Parathyroid adenoma (tissue), 2 donors: Measurements from ENCODE around the gene STIM1.
A peak's percentile ranks its signal among the peaks of the same experiment; 100 is the strongest.
"Not testable (repeated sequence)": the region's sequence is repeated elsewhere in the genome, so short reads cannot be mapped to it uniquely, and the experiment has no call there.

Experiments
- H2AFZ ChIP-seq: fragments of 300-600 bp; sonication (generic); one replicate; pipeline ENCODE4 v1.7.0; 2017; ENCODE audit warnings: antibody characterized with exemption, mild to moderate bottlenecking
- H3K27ac ChIP-seq: fragments of 300-600 bp; sonication (generic); one replicate; pipeline ENCODE4 v1.7.0; 2017
- H3K27me3 ChIP-seq: fragments of 300-600 bp; sonication (generic); one replicate; pipeline ENCODE4 v1.7.0; 2017; ENCODE audit warnings: low read length; ENCODE audit not compliant: control insufficient read depth, insufficient read depth
- H3K36me3 ChIP-seq: fragments of 300-600 bp; sonication (generic); one replicate; pipeline ENCODE4 v1.7.0; 2017; ENCODE audit warnings: low read length; ENCODE audit not compliant: control insufficient read depth, insufficient read depth
- H3K4me1 ChIP-seq: fragments of 300-600 bp; sonication (generic); one replicate; pipeline ENCODE4 v1.7.0; 2017; ENCODE audit warnings: control low read depth
- H3K4me2 ChIP-seq: fragments of 300-600 bp; sonication (generic); one replicate; pipeline ENCODE4 v1.7.0; 2017; ENCODE audit warnings: low read length
- H3K4me3 ChIP-seq: fragments of 300-600 bp; sonication (generic); one replicate; pipeline ENCODE4 v1.7.0; 2017; ENCODE audit warnings: low read depth, low read length
- H3K79me2 ChIP-seq: fragments of 300-600 bp; sonication (generic); one replicate; pipeline ENCODE4 v1.7.0; 2017; ENCODE audit warnings: control low read depth
- H3K9ac ChIP-seq: fragments of 300-600 bp; sonication (generic); one replicate; pipeline ENCODE4 v1.7.0; 2017; ENCODE audit warnings: mild to moderate bottlenecking
- H3K9me3 ChIP-seq: fragments of 300-600 bp; sonication (generic); one replicate; pipeline ENCODE4 v1.7.0; 2017; ENCODE audit warnings: low read length; ENCODE audit not compliant: control insufficient read depth
- TF ChIP-seq, protein P1 (sequence below): fragments of 300-600 bp; sonication (generic); IDR thresholded peaks from one replicate; pipeline ENCODE4 v1.7.0; 2017; ENCODE audit warnings: antibody characterized with exemption, mild to moderate bottlenecking
- donor health status: primary hyperparathyroidism.

The STIM1 gene

GRCh38 chr11:3857628-3858027 is 2.2 kb downstream of the STIM1 start:
- TF ChIP-seq, protein P1, sequence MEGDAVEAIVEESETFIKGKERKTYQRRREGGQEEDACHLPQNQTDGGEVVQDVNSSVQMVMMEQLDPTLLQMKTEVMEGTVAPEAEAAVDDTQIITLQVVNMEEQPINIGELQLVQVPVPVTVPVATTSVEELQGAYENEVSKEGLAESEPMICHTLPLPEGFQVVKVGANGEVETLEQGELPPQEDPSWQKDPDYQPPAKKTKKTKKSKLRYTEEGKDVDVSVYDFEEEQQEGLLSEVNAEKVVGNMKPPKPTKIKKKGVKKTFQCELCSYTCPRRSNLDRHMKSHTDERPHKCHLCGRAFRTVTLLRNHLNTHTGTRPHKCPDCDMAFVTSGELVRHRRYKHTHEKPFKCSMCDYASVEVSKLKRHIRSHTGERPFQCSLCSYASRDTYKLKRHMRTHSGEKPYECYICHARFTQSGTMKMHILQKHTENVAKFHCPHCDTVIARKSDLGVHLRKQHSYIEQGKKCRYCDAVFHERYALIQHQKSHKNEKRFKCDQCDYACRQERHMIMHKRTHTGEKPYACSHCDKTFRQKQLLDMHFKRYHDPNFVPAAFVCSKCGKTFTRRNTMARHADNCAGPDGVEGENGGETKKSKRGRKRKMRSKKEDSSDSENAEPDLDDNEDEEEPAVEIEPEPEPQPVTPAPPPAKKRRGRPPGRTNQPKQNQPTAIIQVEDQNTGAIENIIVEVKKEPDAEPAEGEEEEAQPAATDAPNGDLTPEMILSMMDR, result no peak
- Histone ChIP-seq H2AFZ (no peak overlapping the region), H3K36me3 (no peaks in the 10 kb centered on the region), H3K27me3 (no peaks in the 10 kb centered on the region), H3K79me2 (peaks cover 28% of the 10 kb centered on the region), H3K4me3 (peak overlapping the region; percentile 56), H3K27ac (no peak overlapping the region), H3K4me2 (peak overlapping the region; percentile 81), H3K9ac (no peak overlapping the region), H3K4me1 (peaks cover 14% of the 10 kb centered on the region), H3K9me3 (no peaks in the 10 kb centered on the region)

GRCh38 chr11:3859373-3859881 is 4.0 kb downstream of the STIM1 start:
- H3K9ac ChIP-seq, result no peak overlapping the region
- H3K4me2 ChIP-seq, result no peak overlapping the region
- H3K4me3 ChIP-seq, result no peak overlapping the region
- H3K79me2 ChIP-seq, result peaks cover 35% of the 10 kb centered on the region
- H3K27ac ChIP-seq, result no peak overlapping the region
- TF ChIP-seq, protein P1, result no peak
- H3K9me3 ChIP-seq, result no peaks in the 10 kb centered on the region
- H2AFZ ChIP-seq, result no peak overlapping the region
- no peaks in the 10 kb centered on the region for H3K36me3 ChIP-seq
- peaks cover 6% of the 10 kb centered on the region for H3K4me1 ChIP-seq
- no peaks in the 10 kb centered on the region for H3K27me3 ChIP-seq

- TF ChIP-seq, protein P1, result no peak
- Histone ChIP-seq H3K9ac (no peak overlapping the region), H2AFZ (no peak overlapping the region), H3K4me3 (no peak overlapping the region), H3K4me1 (peaks cover 3% of the 10 kb centered on the region), H3K79me2 (peaks cover 35% of the 10 kb centered on the region), H3K4me2 (no peak overlapping the region), H3K36me3 (no peaks in the 10 kb centered on the region), H3K27ac (no peak overlapping the region), H3K9me3 (no peaks in the 10 kb centered on the region), H3K27me3 (no peaks in the 10 kb centered on the region)
Measured at GRCh38 chr11:3860375-3860774, 4.9 kb downstream of the STIM1 start.

GRCh38 chr11:3860898-3861393 is 5.5 kb downstream of the STIM1 start:
- not testable (repeated sequence) for H3K9ac ChIP-seq, H3K36me3 ChIP-seq, H3K9me3 ChIP-seq, H3K4me3 ChIP-seq, H3K4me2 ChIP-seq, H2AFZ ChIP-seq, H3K4me1 ChIP-seq, H3K27ac ChIP-seq, H3K27me3 ChIP-seq
- peaks cover 33% of the 10 kb centered on the region for H3K79me2 ChIP-seq

- no peak overlapping the region for H3K4me2 ChIP-seq
- H3K36me3 ChIP-seq, result no peaks in the 10 kb centered on the region
- no peak overlapping the region for H2AFZ ChIP-seq
- no peaks in the 10 kb centered on the region for H3K27me3 ChIP-seq
- no peak overlapping the region for H3K4me3 ChIP-seq
- peaks cover 28% of the 10 kb centered on the region for H3K79me2 ChIP-seq
- no peak overlapping the region for H3K27ac ChIP-seq
- no peak overlapping the region for H3K9ac ChIP-seq
- H3K9me3 ChIP-seq, result no peaks in the 10 kb centered on the region
- TF ChIP-seq, protein P1, result no peak
- peaks cover 7% of the 10 kb centered on the region for H3K4me1 ChIP-seq
Measured at GRCh38 chr11:3861683-3862082, 6.2 kb downstream of the STIM1 start.
